ENCODE data around the gene REELD1. TPM values are rescaled to one million over a fixed set of nuclear protein-coding genes. Genes with fewer than 3 reads are reported as not detected.

The REELD1 gene
- total RNA-seq, 1 donor from 2014 or later = not detected

DNA sequence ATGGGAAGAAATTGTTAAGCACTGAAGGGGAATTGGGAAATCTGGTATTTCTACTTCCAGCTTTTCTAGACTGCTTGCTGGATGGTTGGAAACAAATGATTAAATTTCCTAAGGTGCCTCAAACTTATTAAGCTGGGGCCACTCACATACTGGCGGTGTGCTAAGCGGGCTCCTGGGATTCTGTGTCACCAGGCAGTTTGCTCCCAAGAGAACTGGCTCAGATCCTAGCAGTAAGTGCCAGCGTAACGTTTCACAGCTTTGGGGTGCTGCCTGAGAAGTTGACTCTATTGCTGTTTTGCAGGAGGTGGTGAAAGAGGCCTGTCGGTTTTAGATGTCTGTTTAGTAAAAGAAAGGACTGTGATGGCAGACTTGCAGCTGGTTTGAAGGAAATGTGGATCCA lies 6.9 kb upstream of the REELD1 start:
- Mint-ChIP-seq H3K4me1 (ENCODE audit: low read depth, unreplicated experiment) (no peaks in the 10 kb centered on the region), H3K4me3 (ENCODE audit: unreplicated experiment) (no peak overlapping the region), H3K27me3 (ENCODE audit: low read depth, unreplicated experiment) (peaks cover 6% of the 10 kb centered on the region), H3K9me3 (ENCODE audit: unreplicated experiment) (no peaks in the 10 kb centered on the region), H3K36me3 (ENCODE audit: low read depth, unreplicated experiment) (no peaks in the 10 kb centered on the region), H3K27ac (ENCODE audit: unreplicated experiment) (no peak overlapping the region)
- Histone ChIP-seq H3K27me3 (ENCODE audit: insufficient read depth, low read length) (no peaks in the 10 kb centered on the region), H3K27ac (ENCODE audit: low read depth, low read length) (no peak overlapping the region), H3K9ac (ENCODE audit: low read length) (no peak overlapping the region), H3K4me3 (ENCODE audit: insufficient read depth, low read depth, low read length) (no peak overlapping the region), H3K36me3 (ENCODE audit: insufficient read depth, low read length) (no peaks in the 10 kb centered on the region), H4K20me1 (ENCODE audit: insufficient read depth, low read length) (no peaks in the 10 kb centered on the region), H3K4me1 (ENCODE audit: insufficient read depth, low read length) (peaks cover 4% of the 10 kb centered on the region), H2AFZ (ENCODE audit: low read depth, low read length) (no peak overlapping the region), H3K9me3 (ENCODE audit: insufficient read depth, low read depth, low read length) (no peaks in the 10 kb centered on the region), H3K4me2 (ENCODE audit: low read length) (no peak overlapping the region), H3K79me2 (ENCODE audit: insufficient read depth, low read length) (no peaks in the 10 kb centered on the region)
- TF ChIP-seq, protein P1, sequence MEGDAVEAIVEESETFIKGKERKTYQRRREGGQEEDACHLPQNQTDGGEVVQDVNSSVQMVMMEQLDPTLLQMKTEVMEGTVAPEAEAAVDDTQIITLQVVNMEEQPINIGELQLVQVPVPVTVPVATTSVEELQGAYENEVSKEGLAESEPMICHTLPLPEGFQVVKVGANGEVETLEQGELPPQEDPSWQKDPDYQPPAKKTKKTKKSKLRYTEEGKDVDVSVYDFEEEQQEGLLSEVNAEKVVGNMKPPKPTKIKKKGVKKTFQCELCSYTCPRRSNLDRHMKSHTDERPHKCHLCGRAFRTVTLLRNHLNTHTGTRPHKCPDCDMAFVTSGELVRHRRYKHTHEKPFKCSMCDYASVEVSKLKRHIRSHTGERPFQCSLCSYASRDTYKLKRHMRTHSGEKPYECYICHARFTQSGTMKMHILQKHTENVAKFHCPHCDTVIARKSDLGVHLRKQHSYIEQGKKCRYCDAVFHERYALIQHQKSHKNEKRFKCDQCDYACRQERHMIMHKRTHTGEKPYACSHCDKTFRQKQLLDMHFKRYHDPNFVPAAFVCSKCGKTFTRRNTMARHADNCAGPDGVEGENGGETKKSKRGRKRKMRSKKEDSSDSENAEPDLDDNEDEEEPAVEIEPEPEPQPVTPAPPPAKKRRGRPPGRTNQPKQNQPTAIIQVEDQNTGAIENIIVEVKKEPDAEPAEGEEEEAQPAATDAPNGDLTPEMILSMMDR (IDR thresholded peaks at IDR 0.05; ENCODE audit: insufficient read depth, low read depth, low read length) = no peak
- no peak for TF ChIP-seq EZH2 (IDR thresholded peaks at IDR 0.05; ENCODE audit: insufficient read depth, low read length)
- no peak for FAIRE-seq
- no peak for DNase-seq (ENCODE audit: low read depth)

- H3K36me3 ChIP-seq (ENCODE audit: insufficient read depth, low read length) = no peaks in the 10 kb centered on the region
- Mint-ChIP-seq H3K27ac (ENCODE audit: unreplicated experiment) (no peak overlapping the region), H3K4me3 (ENCODE audit: unreplicated experiment) (no peak overlapping the region), H3K36me3 (ENCODE audit: low read depth, unreplicated experiment) (no peaks in the 10 kb centered on the region), H3K4me1 (ENCODE audit: low read depth, unreplicated experiment) (no peaks in the 10 kb centered on the region), H3K27me3 (ENCODE audit: low read depth, unreplicated experiment) (peaks cover 6% of the 10 kb centered on the region), H3K9me3 (ENCODE audit: unreplicated experiment) (no peaks in the 10 kb centered on the region)
- H3K4me3 ChIP-seq (ENCODE audit: insufficient read depth, low read depth, low read length) = no peak overlapping the region
- no peak overlapping the region for H3K4me2 ChIP-seq (ENCODE audit: low read length)
- no peaks in the 10 kb centered on the region for H3K79me2 ChIP-seq (ENCODE audit: insufficient read depth, low read length)
- no peaks in the 10 kb centered on the region for H3K4me1 ChIP-seq (ENCODE audit: insufficient read depth, low read length)
- no peaks in the 10 kb centered on the region for H3K27me3 ChIP-seq (ENCODE audit: insufficient read depth, low read length)
- no peak overlapping the region for H3K27ac ChIP-seq (ENCODE audit: low read depth, low read length)
- no peak for TF ChIP-seq EZH2 (IDR thresholded peaks at IDR 0.05; ENCODE audit: insufficient read depth, low read length)
- TF ChIP-seq, protein P1 (IDR thresholded peaks at IDR 0.05; ENCODE audit: insufficient read depth, low read depth, low read length) = no peak
- DNase-seq (ENCODE audit: low read depth) (no peak), FAIRE-seq (no peak)
- H4K20me1 ChIP-seq (ENCODE audit: insufficient read depth, low read length) = no peaks in the 10 kb centered on the region
- no peak overlapping the region for H3K9ac ChIP-seq (ENCODE audit: low read length)
- no peaks in the 10 kb centered on the region for H3K9me3 ChIP-seq (ENCODE audit: insufficient read depth, low read depth, low read length)
- H2AFZ ChIP-seq (ENCODE audit: low read depth, low read length) = no peak overlapping the region
These were observed 3.4 kb upstream of the REELD1 start for GRCh38 chr4:146210890-146211289.

DNA sequence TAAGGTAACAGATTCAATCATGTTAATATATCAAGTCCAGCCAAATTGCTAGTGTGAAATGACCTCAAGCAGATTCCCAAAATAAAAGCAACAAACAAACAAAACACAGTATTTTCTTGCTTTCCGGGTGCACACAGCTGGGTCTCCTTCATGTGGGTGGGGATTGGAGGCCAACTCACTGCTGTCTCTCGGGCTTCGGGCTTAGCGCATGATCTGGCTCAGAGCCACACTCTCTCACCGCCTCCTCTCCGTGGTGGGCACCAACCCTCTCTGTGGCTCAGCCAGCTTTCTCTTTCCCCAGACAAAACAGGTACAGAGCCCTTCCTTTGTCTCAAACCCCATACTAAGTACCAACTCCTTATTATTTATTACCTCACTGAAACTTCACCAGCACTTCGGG lies 2.9 kb upstream of the REELD1 start:
- Mint-ChIP-seq H3K36me3 (ENCODE audit: low read depth, unreplicated experiment) (no peaks in the 10 kb centered on the region), H3K27ac (ENCODE audit: unreplicated experiment) (no peak overlapping the region), H3K4me3 (ENCODE audit: unreplicated experiment) (no peak overlapping the region), H3K27me3 (ENCODE audit: low read depth, unreplicated experiment) (peaks cover 6% of the 10 kb centered on the region), H3K9me3 (ENCODE audit: unreplicated experiment) (no peaks in the 10 kb centered on the region), H3K4me1 (ENCODE audit: low read depth, unreplicated experiment) (no peaks in the 10 kb centered on the region)
- no peak overlapping the region for H3K9ac ChIP-seq (ENCODE audit: low read length)
- H3K27ac ChIP-seq (ENCODE audit: low read depth, low read length) = no peak overlapping the region
- no peaks in the 10 kb centered on the region for H3K9me3 ChIP-seq (ENCODE audit: insufficient read depth, low read depth, low read length)
- TF ChIP-seq EZH2 (IDR thresholded peaks at IDR 0.05; ENCODE audit: insufficient read depth, low read length) = no peak
- TF ChIP-seq, protein P1 (IDR thresholded peaks at IDR 0.05; ENCODE audit: insufficient read depth, low read depth, low read length) = no peak
- H3K4me3 ChIP-seq (ENCODE audit: insufficient read depth, low read depth, low read length) = no peak overlapping the region
- no peak overlapping the region for H3K4me2 ChIP-seq (ENCODE audit: low read length)
- no peaks in the 10 kb centered on the region for H3K79me2 ChIP-seq (ENCODE audit: insufficient read depth, low read length)
- H3K4me1 ChIP-seq (ENCODE audit: insufficient read depth, low read length) = no peaks in the 10 kb centered on the region
- no peaks in the 10 kb centered on the region for H3K27me3 ChIP-seq (ENCODE audit: insufficient read depth, low read length)
- FAIRE-seq (no peak), DNase-seq (ENCODE audit: low read depth) (no peak)
- no peaks in the 10 kb centered on the region for H4K20me1 ChIP-seq (ENCODE audit: insufficient read depth, low read length)
- H3K36me3 ChIP-seq (ENCODE audit: insufficient read depth, low read length) = no peaks in the 10 kb centered on the region
- H2AFZ ChIP-seq (ENCODE audit: low read depth, low read length) = no peak overlapping the region

Data from astrocyte (in vitro differentiated cells and primary cell).